ENCODE data around the gene BCR. TPM values are rescaled to one million over a fixed set of nuclear protein-coding genes. Genes with fewer than 3 reads are reported as not detected.

The BCR gene
- total RNA-seq, 1 donor from 2014 or later = 118 TPM

DNA sequence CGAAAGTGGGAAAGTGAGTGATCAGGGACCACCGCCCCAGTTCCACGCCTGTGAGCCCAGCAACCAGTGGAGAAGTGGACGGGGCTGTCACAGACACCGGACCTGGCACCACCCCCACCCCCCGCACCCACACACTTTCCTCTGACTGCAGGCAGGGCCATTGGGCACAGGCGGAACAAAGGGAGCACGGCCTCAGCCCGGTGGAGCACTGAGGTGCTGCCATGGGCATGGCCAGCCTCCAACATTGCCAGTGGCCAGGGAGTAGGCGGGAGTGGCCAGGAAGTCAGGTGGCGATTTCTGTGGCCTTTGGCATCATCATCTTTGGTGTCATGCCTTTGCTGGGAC lies 78.5 kb downstream of the BCR start:
- DNase-seq (ENCODE audit: low read depth) (no peak), FAIRE-seq (no peak)
- no peak overlapping the region for H3K4me3 ChIP-seq (ENCODE audit: low read depth, low read length)
- TF ChIP-seq, protein P1, sequence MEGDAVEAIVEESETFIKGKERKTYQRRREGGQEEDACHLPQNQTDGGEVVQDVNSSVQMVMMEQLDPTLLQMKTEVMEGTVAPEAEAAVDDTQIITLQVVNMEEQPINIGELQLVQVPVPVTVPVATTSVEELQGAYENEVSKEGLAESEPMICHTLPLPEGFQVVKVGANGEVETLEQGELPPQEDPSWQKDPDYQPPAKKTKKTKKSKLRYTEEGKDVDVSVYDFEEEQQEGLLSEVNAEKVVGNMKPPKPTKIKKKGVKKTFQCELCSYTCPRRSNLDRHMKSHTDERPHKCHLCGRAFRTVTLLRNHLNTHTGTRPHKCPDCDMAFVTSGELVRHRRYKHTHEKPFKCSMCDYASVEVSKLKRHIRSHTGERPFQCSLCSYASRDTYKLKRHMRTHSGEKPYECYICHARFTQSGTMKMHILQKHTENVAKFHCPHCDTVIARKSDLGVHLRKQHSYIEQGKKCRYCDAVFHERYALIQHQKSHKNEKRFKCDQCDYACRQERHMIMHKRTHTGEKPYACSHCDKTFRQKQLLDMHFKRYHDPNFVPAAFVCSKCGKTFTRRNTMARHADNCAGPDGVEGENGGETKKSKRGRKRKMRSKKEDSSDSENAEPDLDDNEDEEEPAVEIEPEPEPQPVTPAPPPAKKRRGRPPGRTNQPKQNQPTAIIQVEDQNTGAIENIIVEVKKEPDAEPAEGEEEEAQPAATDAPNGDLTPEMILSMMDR (IDR thresholded peaks at IDR 0.05; ENCODE audit: insufficient read depth, low read length, severe bottlenecking) = no peak
- peaks cover 40% of the 10 kb centered on the region for H3K36me3 ChIP-seq (ENCODE audit: control insufficient read depth, insufficient read depth, low read length)
- no peaks in the 10 kb centered on the region for H3K27me3 ChIP-seq (ENCODE audit: control insufficient read depth, insufficient read depth, low read length)

DNA sequence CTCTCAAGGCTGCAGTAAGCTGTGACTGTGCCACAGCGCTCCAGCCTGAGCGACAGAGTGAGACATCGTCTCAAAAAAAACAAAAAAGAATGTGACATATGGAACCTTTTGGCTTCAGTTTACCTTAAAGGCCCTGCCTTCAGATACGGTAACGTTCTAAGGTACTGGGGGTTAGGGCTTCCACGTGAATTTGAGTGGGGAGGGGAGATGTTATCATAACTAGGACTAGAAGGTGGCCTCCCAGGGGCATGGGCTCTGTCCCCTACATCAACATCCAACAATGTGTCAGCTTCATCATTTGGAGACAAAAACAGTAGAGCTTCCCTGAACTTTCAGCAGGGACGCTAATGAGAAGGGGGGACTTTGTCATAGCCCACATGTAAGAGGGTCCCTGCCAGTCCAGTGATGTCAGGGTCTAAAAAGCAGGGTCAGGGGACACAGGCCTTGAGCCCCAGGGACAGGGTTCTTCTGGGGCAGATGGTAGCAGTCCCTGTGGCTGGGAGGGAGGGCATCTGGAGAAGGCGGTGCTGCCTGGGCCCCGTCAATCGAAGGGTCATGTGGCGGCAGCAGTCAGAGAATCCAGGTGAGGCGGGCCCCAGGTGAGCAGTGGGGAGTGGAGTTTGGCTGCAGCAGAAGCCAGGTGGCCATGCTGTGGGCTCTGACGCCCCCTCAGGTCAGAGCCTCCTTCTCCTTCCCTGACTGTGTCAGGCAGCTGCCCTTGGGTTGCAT lies 79.8 kb downstream of the BCR start:
- Histone ChIP-seq H3K27me3 (ENCODE audit: control insufficient read depth, insufficient read depth, low read length) (no peaks in the 10 kb centered on the region), H3K4me3 (ENCODE audit: low read depth, low read length) (no peak overlapping the region), H3K36me3 (ENCODE audit: control insufficient read depth, insufficient read depth, low read length) (peaks cover 43% of the 10 kb centered on the region)
- peak; percentile 76 for FAIRE-seq
- TF ChIP-seq, protein P1 (IDR thresholded peaks at IDR 0.05; ENCODE audit: insufficient read depth, low read length, severe bottlenecking) = no peak
- DNase-seq (ENCODE audit: low read depth) = no peak

DNA sequence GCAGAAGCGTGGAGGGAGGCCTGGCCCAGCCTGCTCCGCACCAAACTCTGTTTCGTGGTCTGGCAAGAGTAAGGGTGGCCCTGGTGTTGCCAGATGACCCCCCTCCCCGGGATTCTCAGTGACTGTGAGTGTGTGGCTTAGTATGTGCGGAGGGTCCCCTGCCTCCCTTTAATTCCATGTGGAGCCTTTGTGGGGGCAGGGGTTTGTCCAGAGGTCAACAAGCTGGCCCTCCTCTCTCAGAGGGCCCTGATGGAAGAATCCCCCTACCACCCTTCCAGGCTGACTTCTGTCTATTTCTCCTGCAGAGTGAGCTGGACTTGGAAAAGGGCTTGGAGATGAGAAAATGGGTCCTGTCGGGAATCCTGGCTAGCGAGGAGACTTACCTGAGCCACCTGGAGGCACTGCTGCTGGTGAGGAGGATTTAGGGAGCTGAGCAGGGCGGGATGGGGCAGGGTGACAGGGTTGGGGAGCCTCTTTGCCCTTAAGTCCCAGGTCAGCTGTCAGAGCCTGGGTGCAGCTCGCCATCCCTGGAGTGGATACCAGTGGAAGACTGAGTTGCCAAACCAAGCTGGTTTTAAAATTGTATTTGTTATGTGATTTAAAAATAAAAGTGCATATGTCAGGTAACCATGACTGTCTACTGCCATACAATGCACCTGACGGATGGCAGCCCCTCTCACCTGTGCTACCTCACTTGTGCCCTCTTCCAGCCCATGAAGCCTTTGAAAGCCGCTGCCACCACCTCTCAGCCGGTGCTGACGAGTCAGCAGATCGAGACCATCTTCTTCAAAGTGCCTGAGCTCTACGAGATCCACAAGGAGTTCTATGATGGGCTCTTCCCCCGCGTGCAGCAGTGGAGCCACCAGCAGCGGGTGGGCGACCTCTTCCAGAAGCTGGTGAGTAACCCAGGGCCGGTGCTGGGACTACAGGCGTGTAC lies 80.6 kb downstream of the BCR start:
- TF ChIP-seq, protein P1 (IDR thresholded peaks at IDR 0.05; ENCODE audit: insufficient read depth, low read length, severe bottlenecking) = no peak
- no peak for DNase-seq (ENCODE audit: low read depth)
- Histone ChIP-seq H3K36me3 (ENCODE audit: control insufficient read depth, insufficient read depth, low read length) (peaks cover 40% of the 10 kb centered on the region), H3K27me3 (ENCODE audit: control insufficient read depth, insufficient read depth, low read length) (no peaks in the 10 kb centered on the region), H3K4me3 (ENCODE audit: low read depth, low read length) (no peak overlapping the region)
- FAIRE-seq = no peak

DNA sequence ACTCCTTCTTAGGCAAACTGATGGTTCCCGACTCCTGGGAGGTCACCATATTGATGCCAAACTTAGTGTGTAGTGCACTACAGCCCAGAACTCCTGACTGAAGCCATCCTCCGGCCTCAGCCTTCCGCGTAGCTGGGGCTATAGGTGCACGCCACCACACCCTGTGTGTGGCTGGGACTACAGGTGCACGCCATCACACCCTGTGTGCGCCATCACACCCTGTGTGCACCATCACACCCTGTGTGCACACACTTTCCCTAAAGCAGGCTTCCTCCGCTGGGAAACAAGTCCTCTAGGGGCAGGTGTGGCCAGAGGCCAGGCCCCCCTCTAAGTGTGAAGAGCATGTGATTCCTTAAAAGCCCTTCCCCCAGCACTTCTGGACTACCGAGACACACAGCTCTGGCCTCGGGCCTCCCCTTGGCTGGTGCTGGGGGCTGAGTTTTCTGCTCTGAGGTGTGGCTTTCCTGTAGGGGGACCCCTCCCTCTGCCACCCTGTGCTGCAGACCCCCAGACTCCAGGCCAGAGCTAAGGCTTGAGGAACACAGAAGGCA lies 81.7 kb downstream of the BCR start:
- Histone ChIP-seq H3K27me3 (ENCODE audit: control insufficient read depth, insufficient read depth, low read length) (no peaks in the 10 kb centered on the region), H3K36me3 (ENCODE audit: control insufficient read depth, insufficient read depth, low read length) (peaks cover 43% of the 10 kb centered on the region), H3K4me3 (ENCODE audit: low read depth, low read length) (no peak overlapping the region)
- TF ChIP-seq, protein P1 (IDR thresholded peaks at IDR 0.05; ENCODE audit: insufficient read depth, low read length, severe bottlenecking) = no peak
- FAIRE-seq = no peak
- no peak for DNase-seq (ENCODE audit: low read depth)

DNA sequence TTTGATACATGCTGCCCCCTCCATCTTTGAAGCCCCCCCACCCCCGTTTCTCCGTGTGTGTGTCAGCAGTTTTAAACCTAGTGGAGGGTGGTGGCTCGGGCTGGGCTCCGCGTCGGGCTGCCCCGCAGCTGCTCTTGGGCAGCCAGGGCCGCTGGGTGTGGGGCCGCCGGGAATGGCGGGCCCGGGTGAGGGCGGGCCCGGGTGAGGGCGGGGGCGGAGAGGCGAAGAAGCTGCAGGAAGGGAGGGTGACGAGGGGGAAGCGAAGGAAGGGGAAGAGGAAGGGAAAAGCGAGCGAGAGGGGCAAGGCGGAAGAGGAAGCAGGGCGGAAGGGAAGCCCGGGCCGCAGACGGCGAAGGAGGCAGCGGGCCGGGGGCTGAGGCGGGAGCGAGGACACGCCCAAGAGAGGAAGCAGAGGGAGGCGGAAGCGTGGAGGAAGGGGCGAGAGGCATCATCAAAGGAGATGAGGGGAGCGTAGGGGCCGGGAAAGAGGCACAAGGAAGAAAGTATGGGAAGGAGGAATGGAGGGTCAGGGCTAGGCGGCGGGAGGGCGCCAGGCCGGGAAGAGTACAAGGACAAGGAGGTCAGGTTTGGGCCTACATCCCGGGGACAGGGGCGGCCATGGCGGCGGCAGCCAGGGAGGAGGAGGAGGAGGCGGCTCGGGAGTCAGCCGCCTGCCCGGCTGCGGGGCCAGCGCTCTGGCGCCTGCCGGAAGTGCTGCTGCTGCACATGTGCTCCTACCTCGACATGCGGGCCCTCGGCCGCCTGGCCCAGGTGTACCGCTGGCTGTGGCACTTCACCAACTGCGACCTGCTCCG lies 82.4 kb downstream of the BCR start:
- DNase-seq (ENCODE audit: low read depth) = no peak
- FAIRE-seq = no peak
- TF ChIP-seq, protein P1 (IDR thresholded peaks at IDR 0.05; ENCODE audit: insufficient read depth, low read length, severe bottlenecking) = no peak
- Histone ChIP-seq H3K4me3 (ENCODE audit: low read depth, low read length) (no peak overlapping the region), H3K36me3 (ENCODE audit: control insufficient read depth, insufficient read depth, low read length) (peaks cover 43% of the 10 kb centered on the region), H3K27me3 (ENCODE audit: control insufficient read depth, insufficient read depth, low read length) (no peaks in the 10 kb centered on the region)
